Tibial nerve (tissue), 4 donors: Measurements from ENCODE around the gene DNLZ.

Experiments used
- EP300 ChIP-seq, 2 donors: sonication (generic); formaldehyde crosslinking; IDR thresholded peaks; one replicate each; pipeline ENCODE4 v1.6.1; 2017; ENCODE audit warnings: antibody characterized with exemption in 2 of 2, mild to moderate bottlenecking in 1 of 2
- POLR2A ChIP-seq, 2 donors: fragments of 450-650 bp; IDR thresholded peaks; one replicate each; pipeline ENCODE4 v1.6.1; 2017; ENCODE audit warnings: antibody characterized with exemption in 2 of 2, mild to moderate bottlenecking in 2 of 2, moderate library complexity in 2 of 2
- TF ChIP-seq, protein P1 (sequence below), 5 experiments: fragments of 200-600 bp in 3 of 5; fragments of 450-650 bp in 2 of 5; sonication (generic) in 3 of 5; IDR thresholded peaks; one replicate each; pipeline ENCODE4 v1.5.1; 2016 to 2019; ENCODE audit warnings: antibody characterized with exemption in 5 of 5, mild to moderate bottlenecking in 3 of 5, moderate library complexity in 2 of 5

DNA sequence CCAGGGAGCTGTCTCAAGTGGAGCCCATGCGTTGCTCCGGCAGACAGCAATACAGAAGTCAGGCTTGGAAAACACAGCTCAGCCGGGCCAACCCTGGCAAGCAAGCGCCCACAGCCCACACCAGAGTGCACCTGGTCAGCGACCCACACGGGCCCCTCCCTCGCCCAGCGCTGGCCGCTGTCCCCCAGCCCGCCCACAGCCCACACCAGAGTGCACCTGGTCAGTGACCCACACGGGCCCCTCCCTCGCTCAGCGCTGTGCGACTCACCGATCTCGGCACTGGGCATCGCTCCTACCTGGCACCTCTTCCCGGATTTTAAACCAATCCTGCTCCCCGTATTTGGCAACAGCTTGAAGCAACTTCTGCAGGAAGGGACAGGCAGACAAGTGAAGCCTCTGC, 23.7 kb upstream of the DNLZ start:
- TF ChIP-seq, protein P1, sequence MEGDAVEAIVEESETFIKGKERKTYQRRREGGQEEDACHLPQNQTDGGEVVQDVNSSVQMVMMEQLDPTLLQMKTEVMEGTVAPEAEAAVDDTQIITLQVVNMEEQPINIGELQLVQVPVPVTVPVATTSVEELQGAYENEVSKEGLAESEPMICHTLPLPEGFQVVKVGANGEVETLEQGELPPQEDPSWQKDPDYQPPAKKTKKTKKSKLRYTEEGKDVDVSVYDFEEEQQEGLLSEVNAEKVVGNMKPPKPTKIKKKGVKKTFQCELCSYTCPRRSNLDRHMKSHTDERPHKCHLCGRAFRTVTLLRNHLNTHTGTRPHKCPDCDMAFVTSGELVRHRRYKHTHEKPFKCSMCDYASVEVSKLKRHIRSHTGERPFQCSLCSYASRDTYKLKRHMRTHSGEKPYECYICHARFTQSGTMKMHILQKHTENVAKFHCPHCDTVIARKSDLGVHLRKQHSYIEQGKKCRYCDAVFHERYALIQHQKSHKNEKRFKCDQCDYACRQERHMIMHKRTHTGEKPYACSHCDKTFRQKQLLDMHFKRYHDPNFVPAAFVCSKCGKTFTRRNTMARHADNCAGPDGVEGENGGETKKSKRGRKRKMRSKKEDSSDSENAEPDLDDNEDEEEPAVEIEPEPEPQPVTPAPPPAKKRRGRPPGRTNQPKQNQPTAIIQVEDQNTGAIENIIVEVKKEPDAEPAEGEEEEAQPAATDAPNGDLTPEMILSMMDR (IDR thresholded peaks at IDR 0.05): no peak
- TF ChIP-seq POLR2A (IDR thresholded peaks at IDR 0.05): no peak
- TF ChIP-seq EP300 (IDR thresholded peaks at IDR 0.05): no peak
